Upper lobe of left lung (tissue), 4 donors: ENCODE measurements around the gene MEIKIN.

Source experiments
- EP300 ChIP-seq, 4 donors: sonication (generic); formaldehyde crosslinking; IDR thresholded peaks; one replicate each; pipeline ENCODE4 v1.5.1; 2017; ENCODE audit warnings: antibody characterized with exemption in 4 of 4, control low read depth in 2 of 4
- POLR2A ChIP-seq, 4 donors: fragments of 450-650 bp; IDR thresholded peaks; one replicate each; pipeline ENCODE4 v1.5.1; 2016 to 2017; ENCODE audit warnings: antibody characterized with exemption in 4 of 4, mild to moderate bottlenecking in 2 of 4
- POLR2AphosphoS5 ChIP-seq, 2 donors: sonication (generic); formaldehyde crosslinking; IDR thresholded peaks; one replicate each; pipeline ENCODE4 v1.5.1; 2017; ENCODE audit warnings: antibody characterized with exemption in 2 of 2
- TF ChIP-seq, protein P1 (sequence below), 6 experiments: fragments of 450-650 bp in 4 of 6; fragments of 200-600 bp in 2 of 6; sonication (generic) in 2 of 6; IDR thresholded peaks; one replicate each; pipeline ENCODE4 v1.5.1; 2016 to 2019; ENCODE audit warnings: antibody characterized with exemption in 6 of 6

GRCh38 chr5:131783357-131783756, 162.1 kb downstream of the MEIKIN start:
- TF ChIP-seq, protein P1, sequence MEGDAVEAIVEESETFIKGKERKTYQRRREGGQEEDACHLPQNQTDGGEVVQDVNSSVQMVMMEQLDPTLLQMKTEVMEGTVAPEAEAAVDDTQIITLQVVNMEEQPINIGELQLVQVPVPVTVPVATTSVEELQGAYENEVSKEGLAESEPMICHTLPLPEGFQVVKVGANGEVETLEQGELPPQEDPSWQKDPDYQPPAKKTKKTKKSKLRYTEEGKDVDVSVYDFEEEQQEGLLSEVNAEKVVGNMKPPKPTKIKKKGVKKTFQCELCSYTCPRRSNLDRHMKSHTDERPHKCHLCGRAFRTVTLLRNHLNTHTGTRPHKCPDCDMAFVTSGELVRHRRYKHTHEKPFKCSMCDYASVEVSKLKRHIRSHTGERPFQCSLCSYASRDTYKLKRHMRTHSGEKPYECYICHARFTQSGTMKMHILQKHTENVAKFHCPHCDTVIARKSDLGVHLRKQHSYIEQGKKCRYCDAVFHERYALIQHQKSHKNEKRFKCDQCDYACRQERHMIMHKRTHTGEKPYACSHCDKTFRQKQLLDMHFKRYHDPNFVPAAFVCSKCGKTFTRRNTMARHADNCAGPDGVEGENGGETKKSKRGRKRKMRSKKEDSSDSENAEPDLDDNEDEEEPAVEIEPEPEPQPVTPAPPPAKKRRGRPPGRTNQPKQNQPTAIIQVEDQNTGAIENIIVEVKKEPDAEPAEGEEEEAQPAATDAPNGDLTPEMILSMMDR (IDR thresholded peaks at IDR 0.05): no peak
- TF ChIP-seq POLR2A (IDR thresholded peaks at IDR 0.05) (no peak), EP300 (IDR thresholded peaks at IDR 0.05) (no peak), POLR2AphosphoS5 (IDR thresholded peaks at IDR 0.05) (no peak)
